Measurements from ENCODE around the gene ZBTB20. TPM values are rescaled to one million over a fixed set of nuclear protein-coding genes. Genes with fewer than 3 reads are reported as not detected.

ZBTB20 gene
- total and polyA plus RNA-seq, 10 donors: 0.32 to 89.7 (median 71.8) TPM

GRCh38 chr3:114659109-114660061, 487.7 kb downstream of the ZBTB20 start:
- no peak for DNase-seq
- intact Hi-C loops (cut with DNase I; ENCODE audit: low total_unique reads): no loop called here
- Histone ChIP-seq H3K27ac (peak overlapping the region in 1 of 8 donors; percentile 26), H3K4me3 (no peak overlapping the region), H3K4me1 (no peaks in the 10 kb centered on the region), H3K9me3 (peaks cover 0 to 7% (median 6%) of the 10 kb centered on the region in 8 donors), H3K36me3 (peaks cover 0 to 5% (median 0%) of the 10 kb centered on the region in 6 donors), H3K27me3 (replicated peaks in 1 of 7) (no peaks in the 10 kb centered on the region)
- WGBS, 5 donors: 82 to 85% (median 84%) methylated on average over 5 of the region's 5 CpGs
- no peak for TF ChIP-seq POLR2AphosphoS5 (IDR thresholded peaks at IDR 0.05)
- no peak for TF ChIP-seq POLR2A (IDR thresholded peaks at IDR 0.05)
- no peak for TF ChIP-seq CTCF (IDR thresholded peaks at IDR 0.05 in 8 of 11, conservative IDR thresholded peaks at IDR 0.05 in 3 of 11)

- peaks cover 0 to 4% (median 0%) of the 10 kb centered on the region in 6 donors for H3K4me1 ChIP-seq
- intact Hi-C loops (cut with DNase I; ENCODE audit: low total_unique reads): no loop called here
- no peaks in the 10 kb centered on the region for H3K9me3 ChIP-seq
- 66 to 90% (median 79%) methylated on average over 4 of the region's 4 CpGs for WGBS, 5 donors
- no peaks in the 10 kb centered on the region for H3K27me3 ChIP-seq (replicated peaks in 1 of 7)
- TF ChIP-seq CTCF (IDR thresholded peaks at IDR 0.05 in 8 of 11, conservative IDR thresholded peaks at IDR 0.05 in 3 of 11) (no peak), POLR2A (IDR thresholded peaks at IDR 0.05) (no peak), POLR2AphosphoS5 (IDR thresholded peaks at IDR 0.05) (no peak)
- H3K27ac ChIP-seq: no peak overlapping the region
- DNase-seq: no peak
- H3K4me3 ChIP-seq: no peak overlapping the region
- H3K36me3 ChIP-seq: no peaks in the 10 kb centered on the region
Observed at GRCh38 chr3:114651555-114651954, 495.5 kb downstream of the ZBTB20 start.

GRCh38 chr3:114650808-114651207, 496.3 kb downstream of the ZBTB20 start:
- Histone ChIP-seq H3K4me1 (peaks cover 0 to 4% (median 0%) of the 10 kb centered on the region in 6 donors), H3K27ac (no peak overlapping the region), H3K4me3 (no peak overlapping the region), H3K9me3 (no peaks in the 10 kb centered on the region), H3K36me3 (no peaks in the 10 kb centered on the region), H3K27me3 (replicated peaks in 1 of 7) (no peaks in the 10 kb centered on the region)
- whole genome bisulfite sequencing, 5 donors: 29 to 62% (median 44%) methylated on average over 3 of the region's 3 CpGs
- intact Hi-C loops (cut with DNase I; ENCODE audit: low total_unique reads): no loop called here
- no peak for DNase-seq
- TF ChIP-seq POLR2A (IDR thresholded peaks at IDR 0.05) (no peak), POLR2AphosphoS5 (IDR thresholded peaks at IDR 0.05) (no peak), CTCF (IDR thresholded peaks at IDR 0.05 in 8 of 11, conservative IDR thresholded peaks at IDR 0.05 in 3 of 11) (no peak)

GRCh38 chr3:114649331-114649730, 497.8 kb downstream of the ZBTB20 start:
- Histone ChIP-seq H3K27ac (no peak overlapping the region), H3K4me3 (no peak overlapping the region), H3K27me3 (replicated peaks in 1 of 7) (no peaks in the 10 kb centered on the region), H3K4me1 (peaks cover 0 to 4% (median 0%) of the 10 kb centered on the region in 6 donors), H3K36me3 (no peaks in the 10 kb centered on the region), H3K9me3 (no peaks in the 10 kb centered on the region)
- intact Hi-C loops (cut with DNase I; ENCODE audit: low total_unique reads): no loop called here
- TF ChIP-seq CTCF (IDR thresholded peaks at IDR 0.05 in 8 of 11, conservative IDR thresholded peaks at IDR 0.05 in 3 of 11) (no peak), POLR2A (IDR thresholded peaks at IDR 0.05) (no peak), POLR2AphosphoS5 (IDR thresholded peaks at IDR 0.05) (no peak)
- no peak for DNase-seq

Measured in spleen (tissue), 11 donors.